ENCODE measurements around the gene VDAC2.
A peak's percentile ranks its signal among the peaks of the same experiment; 100 is the strongest.
"Not testable (repeated sequence)": the region's sequence is repeated elsewhere in the genome, so short reads cannot be mapped to it uniquely, and the experiment has no call there.

The VDAC2 gene

GRCh38 chr10:75210282-75211006 is at the start of gene VDAC2:
Gene VDAC2 (plus strand): TSS chr10:75210796. CDS start chr10:75211159, 363 bp downstream.
- peak; percentile 17 for DNase-seq

- no peak for DNase-seq
These were observed 44.6 kb upstream of the VDAC2 start for GRCh38 chr10:75165684-75166622.

- no peak for DNase-seq
These were observed 44.0 kb upstream of the VDAC2 start for GRCh38 chr10:75166623-75166972.

- DNase-seq = no peak
These were observed 42.3 kb upstream of the VDAC2 start for GRCh38 chr10:75168275-75168674.

GRCh38 chr10:75170215-75170614 is 40.4 kb upstream of the VDAC2 start:
- no peak for DNase-seq

- no peak for DNase-seq
These were observed 35.5 kb upstream of the VDAC2 start for GRCh38 chr10:75175046-75175445.

- DNase-seq = no peak
These were observed 34.5 kb upstream of the VDAC2 start for GRCh38 chr10:75176046-75176445.

- DNase-seq = no peak
These were observed 33.9 kb upstream of the VDAC2 start for GRCh38 chr10:75176736-75177135.

GRCh38 chr10:75179657-75180177 is 30.9 kb upstream of the VDAC2 start:
- no peak for DNase-seq

- DNase-seq = no peak
These were observed 30.0 kb upstream of the VDAC2 start for GRCh38 chr10:75180592-75180991.

- DNase-seq = no peak
These were observed 29.5 kb upstream of the VDAC2 start for GRCh38 chr10:75181073-75181472.

GRCh38 chr10:75186310-75186709 is 24.3 kb upstream of the VDAC2 start:
- no peak for DNase-seq

- DNase-seq = no peak
These were observed 22.6 kb upstream of the VDAC2 start for GRCh38 chr10:75187961-75188426.

GRCh38 chr10:75188522-75188921 is 22.1 kb upstream of the VDAC2 start:
- DNase-seq = not testable (repeated sequence)

GRCh38 chr10:75189266-75190096 is 21.1 kb upstream of the VDAC2 start:
- no peak for DNase-seq

- DNase-seq = no peak
These were observed 18.6 kb upstream of the VDAC2 start for GRCh38 chr10:75191821-75192568.

- DNase-seq = not testable (repeated sequence)
These were observed 16.0 kb upstream of the VDAC2 start for GRCh38 chr10:75194625-75195024.

- no peak for DNase-seq
These were observed 15.4 kb upstream of the VDAC2 start for GRCh38 chr10:75195035-75195763.

GRCh38 chr10:75197066-75197465 is 13.5 kb upstream of the VDAC2 start:
- no peak for DNase-seq

- DNase-seq = no peak
These were observed 12.7 kb upstream of the VDAC2 start for GRCh38 chr10:75197906-75198305.

GRCh38 chr10:75199949-75200348 is 10.6 kb upstream of the VDAC2 start:
- DNase-seq = not testable (repeated sequence)

All from SHP77 treated with DMSO at 0.1 percent for 48 hours (cell line).